Measurements from ENCODE around the gene FASTKD2.

Gene FASTKD2

DNA sequence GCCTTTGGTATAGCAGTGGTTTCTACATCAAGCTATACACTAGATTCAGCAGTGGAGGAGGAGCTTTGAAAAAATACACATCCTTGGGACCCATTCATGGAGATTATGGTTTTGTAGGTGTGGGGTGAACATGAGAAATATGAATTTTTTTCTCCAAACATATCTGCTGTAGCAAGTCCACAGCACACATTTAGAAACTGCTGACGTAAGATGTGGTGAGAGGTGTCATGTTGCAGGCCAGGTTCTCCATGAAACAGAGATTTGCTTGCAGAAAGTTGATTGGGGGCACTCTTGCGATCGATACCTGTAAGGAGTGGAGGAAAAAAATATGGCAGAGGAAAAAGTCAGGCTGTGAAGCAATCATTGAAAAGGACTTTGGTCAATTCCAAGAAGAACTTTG, 67.9 kb downstream of the FASTKD2 start:
- H3K4me3 ChIP-seq (ENCODE audit: low read depth, low read length), result no peak overlapping the region
- DNase-seq (ENCODE audit: low read depth), result no peak
- TF ChIP-seq, protein P1, sequence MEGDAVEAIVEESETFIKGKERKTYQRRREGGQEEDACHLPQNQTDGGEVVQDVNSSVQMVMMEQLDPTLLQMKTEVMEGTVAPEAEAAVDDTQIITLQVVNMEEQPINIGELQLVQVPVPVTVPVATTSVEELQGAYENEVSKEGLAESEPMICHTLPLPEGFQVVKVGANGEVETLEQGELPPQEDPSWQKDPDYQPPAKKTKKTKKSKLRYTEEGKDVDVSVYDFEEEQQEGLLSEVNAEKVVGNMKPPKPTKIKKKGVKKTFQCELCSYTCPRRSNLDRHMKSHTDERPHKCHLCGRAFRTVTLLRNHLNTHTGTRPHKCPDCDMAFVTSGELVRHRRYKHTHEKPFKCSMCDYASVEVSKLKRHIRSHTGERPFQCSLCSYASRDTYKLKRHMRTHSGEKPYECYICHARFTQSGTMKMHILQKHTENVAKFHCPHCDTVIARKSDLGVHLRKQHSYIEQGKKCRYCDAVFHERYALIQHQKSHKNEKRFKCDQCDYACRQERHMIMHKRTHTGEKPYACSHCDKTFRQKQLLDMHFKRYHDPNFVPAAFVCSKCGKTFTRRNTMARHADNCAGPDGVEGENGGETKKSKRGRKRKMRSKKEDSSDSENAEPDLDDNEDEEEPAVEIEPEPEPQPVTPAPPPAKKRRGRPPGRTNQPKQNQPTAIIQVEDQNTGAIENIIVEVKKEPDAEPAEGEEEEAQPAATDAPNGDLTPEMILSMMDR (IDR thresholded peaks at IDR 0.05; ENCODE audit: low read depth, low read length, missing control alignments), result no peak

DNA sequence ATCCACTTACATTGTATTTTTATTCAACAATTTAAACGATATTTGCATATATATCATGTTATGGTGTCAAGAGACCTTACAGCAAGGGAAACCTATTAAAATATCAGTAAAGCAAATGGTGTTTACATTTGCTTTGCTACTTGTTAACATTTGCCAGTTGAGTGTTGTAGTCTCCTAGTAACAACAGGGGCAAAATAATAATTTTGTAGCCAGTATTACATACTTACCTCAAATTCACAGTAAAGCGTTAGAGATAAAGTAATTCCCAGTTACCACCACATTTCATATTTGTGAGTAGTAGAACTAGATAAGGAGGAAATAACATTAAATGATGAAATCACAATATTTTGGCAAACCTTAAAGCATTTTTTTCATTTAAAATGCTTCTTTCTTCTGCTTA, 71.3 kb downstream of the FASTKD2 start:
- no peak for DNase-seq (ENCODE audit: low read depth)
- TF ChIP-seq, protein P1 (IDR thresholded peaks at IDR 0.05; ENCODE audit: low read depth, low read length, missing control alignments), result no peak
- H3K4me3 ChIP-seq (ENCODE audit: low read depth, low read length), result no peak overlapping the region

DNA sequence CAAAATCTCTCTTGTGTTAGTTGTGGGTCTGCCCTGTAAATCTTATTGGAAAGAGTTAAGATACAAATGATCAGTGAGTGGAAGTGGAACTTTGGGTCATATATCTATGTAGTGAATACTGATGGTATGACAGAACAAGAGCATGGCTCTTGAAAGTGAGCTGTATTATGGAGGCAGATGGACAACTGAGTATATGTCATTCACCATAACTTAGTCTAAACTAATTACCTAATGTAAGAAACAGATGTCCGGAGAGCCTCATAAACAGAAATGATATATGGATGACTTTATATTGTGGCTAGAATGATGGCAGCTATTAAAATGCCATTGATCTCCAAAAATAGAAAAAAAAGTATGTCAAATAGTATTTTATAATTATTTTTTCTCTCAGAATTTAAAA, 72.4 kb downstream of the FASTKD2 start:
- TF ChIP-seq, protein P1 (IDR thresholded peaks at IDR 0.05; ENCODE audit: low read depth, low read length, missing control alignments), result no peak
- H3K4me3 ChIP-seq (ENCODE audit: low read depth, low read length), result no peak overlapping the region
- DNase-seq (ENCODE audit: low read depth), result no peak

DNA sequence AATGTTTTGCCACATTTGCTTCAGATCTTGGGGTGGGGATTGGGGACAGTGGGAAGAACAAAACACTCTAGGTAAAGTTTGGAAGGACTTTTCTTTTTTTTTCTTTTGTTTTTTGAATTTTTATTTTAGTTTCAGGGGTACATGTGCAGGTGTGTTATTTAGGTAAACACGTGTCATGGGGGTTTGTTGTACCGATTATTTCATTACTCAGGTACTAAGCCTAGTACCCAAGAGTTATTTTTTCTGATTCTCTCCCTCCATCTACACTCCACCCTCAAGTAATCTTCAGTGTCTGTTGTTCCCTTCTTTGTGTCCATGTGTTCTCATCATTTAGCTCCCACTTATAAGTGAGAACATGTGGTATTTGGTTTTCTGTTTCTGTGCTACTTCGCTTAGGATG, 73.3 kb downstream of the FASTKD2 start:
- TF ChIP-seq, protein P1 (IDR thresholded peaks at IDR 0.05; ENCODE audit: low read depth, low read length, missing control alignments), result no peak
- no peak for DNase-seq (ENCODE audit: low read depth)
- H3K4me3 ChIP-seq (ENCODE audit: low read depth, low read length), result no peak overlapping the region

DNA sequence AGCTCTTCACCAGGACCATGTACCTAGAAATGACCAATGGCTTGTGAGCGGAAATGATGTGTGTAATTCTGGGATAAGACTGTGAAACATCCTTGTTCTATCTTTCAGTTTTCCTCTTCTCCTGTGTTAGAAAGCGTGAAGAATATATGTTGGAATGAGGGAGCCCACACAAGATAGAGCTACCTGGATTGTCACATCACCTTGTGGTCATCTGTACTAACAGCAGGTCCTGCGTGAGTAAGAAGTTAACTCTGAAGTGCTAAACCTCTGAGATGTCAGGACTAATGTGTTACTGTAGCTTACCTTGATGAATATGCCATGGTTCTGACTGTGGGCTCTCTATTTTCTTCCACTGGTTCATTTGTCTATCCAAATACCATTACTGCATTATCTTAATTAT, 75.6 kb downstream of the FASTKD2 start:
- DNase-seq (ENCODE audit: low read depth), result no peak

More for the DNA sequence above, 75.6 kb downstream of the FASTKD2 start:
- TF ChIP-seq, protein P1 (IDR thresholded peaks at IDR 0.05; ENCODE audit: low read depth, low read length, missing control alignments), result peak; percentile 35
- H3K4me3 ChIP-seq (ENCODE audit: low read depth, low read length), result no peak overlapping the region

All from GM12864 (cell line).